ENCODE data around the gene DEPP1.

Gene DEPP1

DNA sequence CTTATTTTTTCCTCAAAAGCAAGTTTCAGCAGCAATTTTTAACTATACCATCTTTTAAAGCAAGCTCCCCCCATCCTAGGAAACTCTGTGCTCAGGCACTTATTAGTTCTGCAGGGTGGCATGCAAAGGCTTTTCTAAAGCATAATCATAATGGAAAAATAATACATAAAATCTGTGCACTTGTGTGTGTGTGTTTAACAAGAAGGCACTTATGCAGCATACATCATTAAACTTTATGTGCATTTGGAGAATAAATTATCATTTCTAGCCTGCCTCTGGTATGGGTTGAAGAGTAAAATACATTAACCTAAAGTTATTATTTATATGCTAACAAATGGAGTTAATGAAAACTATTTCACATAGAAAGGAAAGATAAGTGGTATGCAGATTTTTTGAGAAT lies 24.6 kb downstream of the DEPP1 start:
- DNase-seq (ENCODE audit: low spot score): no peak

DNA sequence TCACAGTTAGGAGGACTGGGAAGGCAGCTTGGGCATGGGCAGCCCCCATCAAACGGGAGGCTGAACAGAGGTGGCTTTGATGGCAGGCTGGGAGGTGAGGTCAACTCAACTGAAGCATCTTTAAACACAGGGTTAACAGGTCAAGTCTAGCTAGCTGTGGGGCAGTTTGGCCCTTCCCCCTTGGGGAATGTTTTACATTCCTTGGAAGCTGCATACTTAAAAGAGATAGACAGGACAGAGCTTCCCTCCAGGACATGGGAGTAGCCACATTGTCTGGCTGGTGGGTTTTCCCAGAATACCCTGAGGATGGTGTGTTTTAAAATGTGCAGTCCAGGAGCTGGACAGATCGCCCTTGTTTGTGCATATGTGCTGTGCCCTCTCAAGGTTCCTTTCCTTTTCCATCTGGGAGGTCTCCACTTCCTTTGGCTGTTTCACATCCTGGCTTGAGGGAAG lies 25.8 kb downstream of the DEPP1 start:
- DNase-seq (ENCODE audit: low spot score): no peak

DNA sequence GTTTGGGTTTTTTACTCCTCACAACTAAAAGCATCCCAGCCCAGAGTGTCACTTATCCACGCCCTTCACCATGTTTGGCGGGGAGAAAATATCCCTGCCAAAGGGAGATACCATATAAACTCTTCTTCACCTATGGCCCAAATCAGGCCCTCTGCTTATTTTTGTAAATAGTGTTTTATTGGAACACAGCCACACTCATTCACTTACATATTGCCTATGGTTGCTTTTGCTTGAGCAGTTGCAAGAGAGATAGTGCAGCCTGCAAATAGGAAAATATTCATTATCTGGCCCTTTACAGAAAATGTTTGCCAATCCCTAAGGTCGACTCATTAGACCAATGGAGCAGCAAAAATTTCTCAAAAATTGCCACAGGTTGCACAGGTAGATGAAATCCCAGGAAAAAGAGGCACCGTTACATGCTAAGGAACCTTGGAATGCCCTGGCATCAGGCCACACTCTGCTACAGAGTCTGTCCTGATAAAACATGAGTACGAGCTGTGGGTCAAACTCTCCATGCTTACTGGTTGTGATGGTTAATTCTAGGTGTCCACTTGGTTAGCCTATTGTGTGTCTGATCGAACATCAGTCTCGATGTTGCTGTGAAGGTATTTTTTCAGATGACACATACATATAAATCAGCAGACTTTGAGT lies 26.9 kb downstream of the DEPP1 start:
- DNase-seq (ENCODE audit: low spot score): no peak

DNA sequence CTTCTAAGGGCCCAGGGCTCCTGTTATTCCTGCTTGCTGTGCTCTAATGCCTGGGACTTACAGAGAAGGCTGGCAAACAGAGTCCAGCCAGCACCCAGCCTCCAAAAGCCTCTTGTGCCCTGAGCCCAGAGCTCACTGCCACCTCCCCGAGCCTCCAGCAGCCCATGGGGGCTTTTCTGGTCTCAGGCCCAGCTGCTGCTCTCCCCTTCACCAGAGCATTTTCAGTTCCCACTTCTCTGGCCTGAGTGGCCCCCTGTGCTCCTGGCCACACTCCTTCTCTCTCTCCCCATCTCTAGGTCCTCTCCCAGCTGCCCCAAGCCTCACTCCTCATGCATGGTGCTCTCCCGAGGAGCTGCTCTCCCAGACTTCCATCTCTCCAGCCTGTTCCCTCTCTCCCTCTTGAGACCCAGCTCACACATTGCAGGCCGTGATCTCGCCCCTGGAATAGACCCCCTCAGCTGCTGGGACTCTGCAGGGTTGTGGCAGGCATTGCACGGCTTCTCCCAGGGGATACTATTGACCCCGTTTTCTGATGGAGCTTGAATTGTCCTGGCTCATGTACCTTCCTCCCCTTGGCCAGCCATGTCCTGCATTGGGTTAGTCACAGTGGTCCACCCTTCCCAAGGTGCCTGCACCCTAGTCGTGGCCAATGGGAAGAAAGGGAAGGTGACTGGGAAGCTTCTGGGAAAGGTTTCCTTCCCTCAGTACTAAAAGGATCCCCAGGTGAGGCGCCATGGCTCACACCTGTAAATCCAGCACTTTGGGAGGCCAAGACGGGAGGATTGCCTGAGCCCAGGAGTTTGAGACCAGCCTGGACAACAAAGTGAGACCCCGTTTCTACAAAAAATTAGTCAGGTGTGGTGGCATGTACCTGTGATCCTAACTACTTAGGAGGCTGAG lies 28.0 kb downstream of the DEPP1 start:
- DNase-seq (ENCODE audit: low spot score): no peak

DNA sequence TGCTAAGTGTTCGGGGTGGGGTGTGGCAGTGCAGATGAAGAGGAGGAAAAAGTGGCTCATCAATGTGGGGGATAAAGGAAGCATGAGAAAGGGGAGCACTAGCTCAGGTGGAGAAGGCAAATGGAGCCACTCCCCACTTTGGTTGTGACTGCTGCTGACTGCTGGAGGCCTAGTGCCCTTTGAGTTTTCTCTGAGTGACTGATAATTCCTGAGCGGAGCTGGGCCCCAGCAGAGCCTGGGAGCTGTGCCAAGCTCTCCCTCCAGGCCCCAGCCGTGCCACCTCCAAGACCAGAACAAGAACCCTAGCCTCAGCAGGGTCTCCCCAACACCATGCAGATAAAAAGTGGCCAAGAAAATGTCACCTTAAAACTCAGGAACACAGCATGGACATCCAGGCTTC lies 28.7 kb downstream of the DEPP1 start:
- DNase-seq (ENCODE audit: low spot score): no peak

DNA sequence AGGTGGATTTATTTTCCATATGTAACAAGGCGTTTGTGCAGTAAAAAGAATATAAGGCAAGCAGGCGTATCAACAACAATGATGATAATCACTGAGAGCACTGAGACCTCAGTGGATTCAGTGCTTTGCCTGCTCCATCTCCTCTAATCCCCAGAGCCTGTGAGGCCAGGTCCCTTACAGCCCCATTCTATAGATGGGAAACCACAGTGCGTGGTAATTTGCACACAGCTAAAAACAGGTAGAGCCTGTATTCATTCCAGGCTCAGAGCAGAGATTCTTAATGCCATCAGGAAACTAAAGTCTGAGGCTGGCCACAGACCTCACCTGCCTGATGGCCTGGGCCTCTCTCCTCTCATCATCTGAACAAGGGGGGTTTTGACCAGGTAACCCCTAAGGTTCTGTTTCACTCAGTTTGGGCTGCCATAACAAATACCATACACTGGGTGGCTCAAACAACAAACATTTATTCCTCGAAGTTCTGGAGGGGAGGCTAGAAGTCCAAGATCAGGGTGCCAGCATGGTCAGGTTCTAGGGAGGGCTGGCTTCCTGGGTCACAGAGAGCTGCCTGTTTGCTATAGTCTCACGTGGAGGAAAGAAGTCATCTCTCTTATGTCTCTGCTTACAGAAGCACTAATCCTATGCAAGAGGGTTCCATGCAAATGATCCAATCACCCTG lies 29.3 kb downstream of the DEPP1 start:
- DNase-seq (ENCODE audit: low spot score): no peak

DNA sequence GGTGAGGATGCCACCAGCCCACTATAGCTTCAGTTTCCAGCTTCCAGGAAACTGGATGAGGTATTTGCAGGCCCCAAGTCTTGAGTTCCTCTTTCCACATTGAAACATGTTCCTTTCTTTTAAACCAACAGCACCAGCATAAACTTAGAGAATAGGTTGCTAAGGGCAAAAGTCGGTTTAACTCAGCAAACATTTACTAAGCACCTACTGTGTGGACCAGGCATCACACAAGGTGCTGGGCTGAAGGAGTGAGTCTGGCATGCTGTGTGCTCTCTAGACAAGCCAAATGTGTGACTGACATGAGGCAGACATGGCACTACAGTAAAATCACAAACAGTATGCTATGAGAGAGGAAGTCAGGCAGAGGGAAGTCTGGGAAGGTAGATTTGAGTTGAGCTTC lies 30.0 kb downstream of the DEPP1 start:
- DNase-seq (ENCODE audit: low spot score): no peak

DNA sequence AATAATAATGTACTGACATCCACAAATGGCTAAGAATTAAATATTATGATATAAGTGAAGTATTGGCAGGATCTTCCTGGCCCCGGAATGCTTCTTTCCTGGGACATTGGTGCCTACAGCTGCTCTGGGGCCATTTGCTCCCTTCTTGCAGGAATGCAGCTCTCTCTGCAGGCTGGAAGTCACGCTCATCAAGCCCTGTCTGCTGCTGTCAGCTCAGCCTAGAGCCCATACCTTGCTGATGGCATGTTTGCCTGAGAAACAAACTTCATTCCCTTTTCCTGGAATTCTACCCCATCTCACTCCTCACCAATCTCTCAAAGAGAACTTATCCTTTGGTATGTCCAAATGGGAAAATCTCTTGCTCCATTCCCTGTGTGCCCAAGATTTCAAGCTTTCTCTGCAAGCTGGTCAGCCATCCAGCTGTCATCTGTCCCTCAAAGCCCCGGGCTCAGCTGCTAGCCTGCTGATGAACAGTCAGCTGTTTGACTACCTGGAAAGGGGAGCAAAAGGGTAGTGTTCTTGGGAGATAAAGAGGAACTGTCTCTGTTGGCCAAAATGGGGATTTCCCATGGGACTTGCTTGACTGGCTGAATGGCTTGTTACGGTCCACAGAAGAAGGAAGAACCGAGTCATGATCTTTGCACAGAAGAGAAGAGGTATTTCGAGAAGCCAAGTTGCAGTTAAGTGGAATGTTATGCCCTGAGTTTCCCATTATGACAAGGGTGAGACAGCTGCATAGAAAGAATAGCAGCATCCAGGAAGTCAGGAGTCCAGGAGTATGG lies 31.0 kb downstream of the DEPP1 start:
- DNase-seq (ENCODE audit: low spot score): no peak

DNA sequence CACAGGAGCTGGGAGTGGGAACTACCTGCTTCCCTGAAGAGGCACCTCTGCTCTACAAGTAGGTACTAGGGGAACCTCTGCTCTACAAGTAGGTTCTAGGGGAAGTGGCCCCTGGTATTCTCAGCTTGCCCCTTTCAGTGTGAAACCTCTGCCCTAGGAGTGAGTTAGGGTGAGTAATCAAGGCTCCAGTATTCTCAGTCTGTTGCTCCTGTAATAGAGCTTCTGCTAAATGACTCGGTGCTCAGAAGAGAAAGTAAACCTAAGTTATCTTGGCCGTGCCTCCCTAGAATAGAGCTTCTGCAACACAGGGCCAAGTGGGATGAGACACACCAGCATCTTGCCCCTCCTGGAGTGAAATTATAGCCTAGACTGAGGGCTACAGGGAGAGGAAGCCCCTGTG lies 32.4 kb downstream of the DEPP1 start:
- DNase-seq (ENCODE audit: low spot score): no peak

DNA sequence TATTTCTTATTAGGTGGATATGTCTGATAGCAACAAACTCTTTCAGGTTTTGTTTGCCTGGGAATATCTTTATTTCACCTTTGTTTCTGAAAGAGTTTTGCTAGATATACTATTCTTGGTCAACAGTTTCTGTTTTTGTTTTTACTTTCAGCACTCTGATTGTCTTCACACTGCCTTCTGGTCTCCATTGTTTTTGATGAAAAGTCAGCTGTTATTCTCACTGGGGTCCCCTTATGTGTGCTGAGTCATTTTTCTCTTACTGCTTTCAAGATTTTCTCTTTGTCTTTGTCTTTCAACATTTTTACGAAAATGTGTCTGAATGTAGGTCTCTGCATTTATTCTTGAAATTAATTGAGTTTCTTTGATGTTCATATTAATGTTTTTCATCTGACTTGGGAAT lies 34.3 kb downstream of the DEPP1 start:
- DNase-seq (ENCODE audit: low spot score): no peak

DNA sequence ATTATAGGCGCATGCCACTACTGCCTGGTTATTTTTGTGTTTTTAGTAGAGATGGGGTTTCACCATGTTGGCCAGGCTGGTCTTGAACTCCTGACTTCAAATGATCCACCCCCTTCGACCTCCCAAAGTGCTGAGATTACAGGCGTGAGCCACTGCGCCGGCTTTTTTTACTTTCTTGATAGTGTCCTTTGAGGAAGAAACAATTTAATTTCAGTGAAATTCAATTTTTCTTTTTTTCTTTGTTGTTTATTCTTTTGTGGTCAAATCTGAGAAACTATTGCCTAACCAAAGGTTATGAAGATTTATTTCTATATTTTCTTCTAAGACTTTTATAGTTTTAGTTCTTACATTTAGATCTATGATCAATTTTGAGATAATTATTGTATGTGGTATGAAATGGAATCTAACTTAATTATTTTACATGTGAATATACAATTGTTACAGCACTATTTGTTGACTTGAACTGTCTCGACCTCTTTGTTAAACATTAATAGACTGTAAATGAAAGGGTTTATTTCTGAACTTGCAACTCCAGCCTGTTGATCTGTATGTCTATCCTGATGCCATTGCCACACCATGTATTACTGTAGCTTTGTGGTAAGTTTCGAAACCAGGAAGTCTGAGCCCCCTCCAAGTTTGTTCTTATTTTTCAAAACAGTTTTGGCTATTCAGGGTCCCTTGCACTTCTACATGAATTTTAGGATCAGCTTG lies 38.8 kb downstream of the DEPP1 start:
- DNase-seq (ENCODE audit: low spot score): no peak

DNA sequence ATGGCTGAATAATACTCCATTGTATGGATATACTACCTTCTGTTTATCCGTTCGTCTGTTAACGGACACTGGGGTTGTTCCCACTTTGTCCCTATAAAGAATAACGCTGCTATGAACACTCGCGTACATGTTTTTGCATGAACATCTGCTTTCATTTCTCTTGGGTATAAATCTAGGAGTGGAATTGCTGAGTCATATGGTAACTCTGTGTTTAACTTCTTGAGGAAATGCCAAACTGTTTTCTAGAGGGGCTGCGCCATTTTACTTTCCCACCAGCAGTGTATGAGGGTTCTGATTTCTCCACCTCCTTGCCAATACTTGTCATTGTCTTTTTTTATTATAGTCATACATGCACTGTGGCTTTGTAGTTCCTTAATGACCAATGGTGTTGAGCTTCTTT lies 39.7 kb downstream of the DEPP1 start:
- DNase-seq (ENCODE audit: low spot score): no peak

DNA sequence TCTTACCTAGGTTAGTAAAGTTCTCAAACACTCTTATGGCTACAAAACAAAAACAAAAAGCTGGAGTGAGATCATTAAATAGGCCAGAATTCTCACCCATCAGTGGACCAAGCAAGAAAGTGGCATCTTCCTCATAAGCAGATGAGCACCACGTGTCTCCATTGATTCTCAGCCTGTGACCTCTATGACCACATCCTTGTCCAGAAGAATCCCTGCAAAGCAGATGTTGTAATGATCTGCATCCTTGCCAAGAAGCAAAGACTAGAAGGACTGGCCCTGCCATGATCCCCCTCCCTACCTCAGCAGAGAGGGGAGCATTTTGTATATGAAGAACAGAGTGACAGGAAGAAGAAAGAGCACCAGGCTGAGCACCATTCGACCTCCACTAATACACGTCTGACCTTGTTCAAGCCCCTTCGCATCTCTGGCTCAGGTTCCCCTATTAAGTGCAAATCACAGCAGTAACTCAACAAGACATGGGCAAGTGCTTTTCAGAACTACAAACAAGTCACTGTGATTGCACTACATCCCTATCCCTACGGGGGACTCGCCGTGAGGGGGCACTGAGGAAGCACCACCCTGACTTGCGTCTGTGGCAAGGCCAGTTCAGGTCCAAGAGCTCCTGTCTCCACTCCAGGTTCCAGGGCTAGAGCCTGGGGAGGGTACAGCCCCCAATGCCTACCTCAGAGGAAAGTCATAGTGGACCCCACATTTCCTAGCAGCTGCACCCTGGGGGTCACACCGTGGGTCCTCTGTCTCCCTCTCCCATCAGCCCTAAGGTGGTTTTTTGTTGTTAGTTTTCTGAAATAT lies 41.2 kb downstream of the DEPP1 start:
- no peak for DNase-seq (ENCODE audit: low spot score)

DNA sequence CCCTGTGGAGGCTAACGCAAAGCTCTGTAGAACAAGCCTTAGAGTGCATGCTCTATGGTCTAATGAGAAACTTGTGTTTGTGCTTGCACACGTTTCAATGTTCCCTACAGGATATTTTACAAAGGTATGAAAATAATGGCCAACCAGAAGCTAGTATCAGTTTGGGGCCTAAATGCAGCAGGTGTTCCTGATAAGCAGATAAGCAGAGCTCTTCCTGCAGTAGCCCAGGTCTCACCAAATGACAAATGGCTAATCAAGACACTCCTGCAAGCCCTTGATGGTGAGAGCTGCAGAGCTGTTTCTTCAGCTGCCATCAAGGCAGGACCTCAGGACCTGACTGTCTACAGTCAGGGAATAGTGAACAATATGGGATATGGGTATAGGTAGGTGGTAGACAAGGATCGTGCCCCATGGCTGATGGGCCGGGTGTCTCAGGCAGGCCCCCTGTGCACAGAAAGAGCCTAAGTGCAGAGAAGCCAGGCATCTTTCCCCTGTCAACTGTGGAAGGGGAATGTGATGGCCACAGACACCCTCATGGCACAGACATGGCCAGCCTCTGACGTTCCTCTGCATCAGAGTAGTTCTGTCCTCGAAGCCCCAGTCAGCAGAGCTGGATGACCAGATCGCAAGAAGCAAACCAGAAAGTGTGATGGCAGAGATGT lies 42.2 kb downstream of the DEPP1 start:
- DNase-seq (ENCODE audit: low spot score): no peak

DNA sequence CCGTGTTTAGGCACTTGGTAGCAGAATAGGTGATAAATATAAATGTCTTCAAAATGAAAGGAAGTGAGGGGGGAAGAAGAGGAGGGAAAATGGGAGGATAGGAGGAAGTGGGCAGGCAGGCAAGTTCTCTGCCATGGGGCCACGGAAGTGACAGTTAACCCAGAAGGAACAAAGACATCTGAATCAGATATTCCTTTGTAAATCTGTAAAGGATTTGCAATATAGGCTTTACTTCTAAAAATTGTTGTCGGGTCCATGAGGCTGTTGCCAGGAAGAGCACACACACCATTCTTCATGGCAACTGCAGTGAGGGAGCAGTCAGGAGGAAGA lies 42.7 kb downstream of the DEPP1 start:
- no peak for DNase-seq (ENCODE audit: low spot score)

DNA sequence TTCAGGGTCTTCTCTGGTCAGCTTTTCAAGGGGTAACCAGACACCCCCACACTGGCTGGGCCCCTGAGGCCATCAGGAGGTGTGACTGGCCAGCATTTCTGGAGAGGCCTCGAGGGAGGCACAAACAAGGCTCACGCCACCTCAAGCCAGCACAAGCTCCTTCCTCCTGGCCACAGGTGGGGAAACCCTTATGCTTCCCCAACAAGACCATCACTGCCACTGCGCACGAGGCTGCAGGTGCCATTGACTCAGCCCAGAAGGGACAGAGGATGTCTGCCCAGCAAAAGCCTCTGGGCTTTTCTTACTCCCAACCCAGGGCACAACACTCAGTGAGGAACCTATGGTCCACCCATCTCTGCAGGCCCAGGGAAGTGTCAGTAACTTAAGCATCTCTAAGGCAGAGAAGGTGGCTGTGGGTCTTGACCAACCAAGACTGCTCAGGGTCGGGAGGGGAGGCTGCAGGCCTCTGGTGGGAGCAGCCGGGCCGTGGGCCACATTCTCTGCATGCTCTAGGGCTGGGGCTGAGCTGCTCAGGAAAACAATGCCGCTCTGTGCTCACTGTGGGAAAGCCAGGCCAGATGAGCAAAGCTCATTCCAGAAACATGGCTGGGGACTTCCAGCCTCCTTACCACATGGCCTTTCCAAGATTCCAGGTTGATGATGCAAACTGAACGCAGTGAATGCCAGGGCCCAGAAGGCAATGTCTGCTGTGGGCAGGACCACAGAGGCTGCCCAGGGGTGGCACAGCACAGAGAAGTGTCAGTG lies 43.2 kb downstream of the DEPP1 start:
- DNase-seq (ENCODE audit: low spot score): no peak

DNA sequence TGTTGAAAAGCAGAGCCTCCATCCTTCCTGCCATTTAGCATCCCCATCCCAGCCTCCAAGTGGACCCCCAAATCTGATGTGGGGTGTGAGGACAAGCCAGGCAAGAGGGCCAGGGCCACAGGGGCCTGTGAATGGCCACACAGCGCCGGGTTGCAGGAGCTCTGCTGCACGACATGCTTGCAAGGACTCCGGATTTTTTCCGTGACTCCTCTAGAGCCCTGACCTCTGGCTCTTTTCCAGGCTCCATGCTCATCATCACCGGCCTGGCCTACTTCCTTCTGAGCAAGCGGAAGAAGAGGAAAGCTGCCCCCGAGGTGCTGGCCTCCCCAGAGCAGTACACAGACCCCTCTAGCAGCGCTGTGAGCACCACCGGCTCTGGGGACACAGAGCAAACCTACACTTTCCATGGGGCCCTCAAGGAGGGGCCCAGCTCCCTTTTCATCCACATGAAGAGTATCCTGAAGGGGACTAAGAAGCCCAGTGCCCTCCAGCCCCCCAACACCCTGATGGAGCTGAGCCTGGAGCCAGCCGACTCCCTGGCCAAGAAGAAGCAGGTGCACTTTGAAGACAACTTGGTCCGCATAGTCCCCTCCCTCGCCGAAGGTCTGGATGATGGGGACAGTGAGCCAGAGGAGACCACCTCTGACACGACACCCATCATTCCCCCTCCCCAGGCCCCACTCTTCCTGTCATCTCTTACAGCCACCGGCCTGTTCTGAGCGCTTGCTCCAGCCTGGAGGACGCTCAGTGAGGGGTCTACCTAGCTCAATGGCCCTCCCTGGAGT lies 44.0 kb downstream of the DEPP1 start:
- DNase-seq (ENCODE audit: low spot score): no peak

DNA sequence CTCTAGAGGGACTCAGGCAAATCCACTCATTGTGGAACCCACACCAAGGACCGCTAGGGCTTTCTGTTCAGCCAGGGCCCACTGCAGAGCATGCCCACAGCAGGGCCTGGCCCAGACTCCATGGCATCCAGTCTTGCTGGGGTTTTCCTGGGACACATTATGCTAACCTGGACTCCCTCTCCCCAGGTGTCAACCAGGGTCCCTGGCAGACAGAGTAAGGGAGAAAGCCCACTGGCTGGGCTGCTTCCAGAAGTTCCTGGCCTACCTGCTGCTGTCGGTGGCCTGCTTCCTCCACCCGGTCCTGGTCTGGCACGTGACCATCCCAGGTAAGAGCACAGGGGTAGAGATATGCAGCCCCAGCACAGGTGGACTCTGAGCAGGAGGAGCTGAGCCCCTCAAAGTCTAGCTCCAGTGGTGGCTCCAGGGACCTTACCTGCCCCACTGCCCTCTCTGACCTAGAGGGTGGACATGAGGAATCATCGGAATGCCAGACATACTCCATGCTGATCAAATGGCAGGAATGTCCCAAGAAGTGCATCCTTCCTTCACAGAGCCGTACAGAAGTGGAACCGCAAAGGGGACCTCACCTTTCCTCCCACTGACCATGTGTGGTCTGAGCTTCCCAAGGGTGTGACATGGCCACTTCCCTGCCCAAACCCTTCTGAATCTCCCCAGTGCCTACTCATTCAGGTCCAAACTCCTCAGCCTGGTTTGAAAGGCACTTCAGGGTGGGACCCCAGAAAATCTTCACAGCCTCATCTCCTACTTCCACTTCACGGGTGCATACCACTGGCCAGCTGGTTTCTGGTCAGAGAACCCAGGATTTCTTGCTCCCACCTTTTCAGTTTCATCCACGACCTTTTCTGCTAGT lies 44.9 kb downstream of the DEPP1 start:
- no peak for DNase-seq (ENCODE audit: low spot score)

Measured in HuH-7.5 (cell line).